HFF-Myc (cell line): ENCODE results near the gene CDH12.

Experiments
- DNase-seq: peaks from one replicate; pipeline ENCODE4 v3.0.0-alpha.2; 2011; ENCODE audit warnings: low read depth; ENCODE audit errors: extremely low read depth
- H3K4me3 ChIP-seq: replicated peaks from 2 replicates; pipeline ENCODE4 v1.5.1; 2011; ENCODE audit warnings: low read depth, mild to moderate bottlenecking, control low read depth, low read length
- CTCF ChIP-seq: IDR thresholded peaks from 2 replicates; pipeline ENCODE4 v1.5.1; 2012; ENCODE audit warnings: mild to moderate bottlenecking, low read depth, low read length, control low read depth; ENCODE audit errors: missing control alignments

The CDH12 gene

DNA sequence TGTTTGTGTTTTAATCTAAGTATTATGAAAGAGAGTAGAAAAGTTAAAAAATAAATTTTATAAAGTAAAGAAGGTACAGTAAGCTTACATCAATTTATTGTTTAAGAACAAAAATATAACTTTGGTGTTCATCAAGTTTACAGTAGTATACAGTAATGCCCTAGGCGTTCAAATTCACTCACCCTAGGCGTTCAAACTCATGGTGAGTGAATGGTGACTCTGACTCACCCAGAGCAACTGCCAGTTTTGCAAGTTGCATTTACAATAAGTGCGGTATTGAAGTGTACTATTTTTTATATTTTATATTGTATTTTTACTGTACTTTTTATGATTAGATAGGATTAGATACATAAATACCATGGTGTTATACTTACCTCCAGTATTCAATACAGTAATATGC, 421.3 kb downstream of the CDH12 start:
- DNase-seq, result no peak
- H3K4me3 ChIP-seq, result no peak overlapping the region
- TF ChIP-seq CTCF, result no peak

- no peak for DNase-seq
- no peak overlapping the region for H3K4me3 ChIP-seq
- TF ChIP-seq CTCF, result no peak
These were observed 421.7 kb downstream of the CDH12 start for GRCh38 chr5:22431406-22431805.

- TF ChIP-seq CTCF, result no peak
- H3K4me3 ChIP-seq, result no peak overlapping the region
- DNase-seq, result no peak
These were observed 441.4 kb downstream of the CDH12 start for GRCh38 chr5:22411554-22412349.

GRCh38 chr5:22391956-22392355, 461.2 kb downstream of the CDH12 start:
- DNase-seq, result no peak
- no peak for TF ChIP-seq CTCF

GRCh38 chr5:22390888-22391287, 462.3 kb downstream of the CDH12 start:
- H3K4me3 ChIP-seq, result no peak overlapping the region
- no peak for DNase-seq
- TF ChIP-seq CTCF, result no peak

More at GRCh38 chr5:22391956-22392355, 461.2 kb downstream of the CDH12 start:
- H3K4me3 ChIP-seq, result no peak overlapping the region

DNA sequence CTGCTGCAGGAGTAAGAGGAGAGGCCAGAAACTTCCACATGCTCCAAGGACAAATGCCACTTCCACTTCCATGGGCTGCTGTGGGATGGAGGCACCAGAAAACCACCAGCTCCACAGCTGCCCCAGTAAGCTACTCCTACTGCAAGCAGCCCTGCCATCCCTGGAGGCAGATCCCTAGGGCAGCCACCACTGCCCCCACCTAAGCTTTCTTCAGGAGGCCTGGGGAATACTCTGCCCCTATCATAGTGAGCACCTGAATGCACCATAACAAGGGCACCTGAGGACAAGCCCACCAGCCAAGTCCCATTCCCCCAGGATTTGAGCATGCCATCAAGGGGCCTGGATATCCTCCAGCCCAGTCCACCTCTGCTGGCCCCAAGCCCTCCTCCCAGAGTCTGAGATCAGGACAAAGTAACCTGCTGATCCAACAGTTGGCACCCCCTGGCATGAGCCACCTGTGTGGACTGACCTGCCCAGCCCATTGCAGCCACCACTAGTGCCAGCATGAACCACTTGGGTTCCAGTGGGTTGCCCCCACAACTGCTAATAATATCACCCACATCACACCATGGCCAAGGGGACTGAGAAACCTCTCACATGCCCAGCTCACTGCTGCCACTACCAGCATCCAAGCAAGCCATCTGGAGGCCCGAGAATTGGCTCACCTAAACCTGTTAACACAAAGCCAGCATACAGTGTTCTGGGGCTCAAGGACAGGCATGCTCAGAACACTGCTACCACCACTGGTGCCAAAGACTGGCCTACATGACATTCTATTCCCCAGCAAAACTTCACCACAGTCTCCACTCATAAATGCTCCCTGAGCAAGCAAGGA, 480.1 kb downstream of the CDH12 start:
- no peak for TF ChIP-seq CTCF
- no peak overlapping the region for H3K4me3 ChIP-seq
- no peak for DNase-seq
